Lower leg skin (tissue), 4 donors: ENCODE measurements around the gene ERC1. TPM values are rescaled to one million over a fixed set of nuclear protein-coding genes. Genes with fewer than 3 reads are reported as not detected.

Source experiments
- DNase-seq, 2 donors: peaks; one replicate each; pipeline ENCODE4 v3.0.0-alpha.2; 2019; ENCODE audit warnings: low spot score in 2 of 2
- H3K4me3 ChIP-seq: fragments of 200-600 bp; sonication (generic); 2 replicates; pipeline ENCODE4 v1.5.1; 2017; ENCODE audit warnings: mild to moderate bottlenecking, low read depth; ENCODE audit not compliant: poor library complexity, severe bottlenecking
- CTCF ChIP-seq, 3 donors: fragments of 450-650 bp; IDR thresholded peaks; one replicate each; pipeline ENCODE4 v1.5.1; 2016; ENCODE audit warnings: antibody characterized with exemption in 3 of 3, mild to moderate bottlenecking in 3 of 3, moderate library complexity in 2 of 3
- POLR2A ChIP-seq, 2 donors: fragments of 450-650 bp; IDR thresholded peaks; one replicate each; pipeline ENCODE4 v1.6.1; 2016 to 2017; ENCODE audit warnings: antibody characterized with exemption in 2 of 2, mild to moderate bottlenecking in 1 of 2, moderate library complexity in 1 of 2
- WGBS, 2 donors: methylation state at CpG; one replicate each; pipeline ENCODE4 v1.1.5; 2018; 5-methylcytosine and 5-hydroxymethylcytosine counted together
- intact Hi-C: fragments of 100-400 bp; cut with DNase I; formaldehyde crosslinking; loops from one replicate; pipeline ENCODE4 v1.15.0; 2023; ENCODE audit warnings: low total_unique reads
- total RNA-seq, 4 donors: library from RNA; depleted of rRNA; stranded (reverse); fragments of >200 nt; gene quantifications; one replicate each; pipeline ENCODE4 v1.1.0, GENCODE V29; 2016

ERC1 gene
- total RNA-seq, 4 donors from 2014 or later, result 22.1 to 42.7 (median 29.7) TPM

DNA sequence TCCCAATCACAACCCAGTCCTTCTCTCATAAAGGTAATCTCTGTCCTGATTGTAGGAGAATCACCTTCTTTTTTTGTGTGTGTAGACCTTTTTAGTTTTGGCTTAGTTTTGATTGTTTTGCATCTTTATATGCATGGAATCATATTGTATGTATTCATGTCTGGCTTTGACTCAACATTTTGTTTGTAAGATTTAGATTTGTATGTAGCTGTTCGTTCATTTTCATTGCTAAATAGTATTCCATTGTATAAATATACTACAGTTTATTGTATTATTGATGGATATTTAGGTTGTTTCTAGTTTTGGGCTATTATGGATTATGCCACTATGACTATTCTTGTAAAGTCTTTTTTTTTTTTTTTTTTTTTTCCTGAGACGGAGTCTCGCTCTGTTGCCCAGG, 10.5 kb downstream of the ERC1 start:
- intact Hi-C loops, result no loop called here
- H3K4me3 ChIP-seq, result no peak overlapping the region
- no peak for DNase-seq
- WGBS, 2 donors, result 88 to 96% methylated on average over 3 of the region's 3 CpGs
- no peak for TF ChIP-seq CTCF (IDR thresholded peaks at IDR 0.05)
- TF ChIP-seq POLR2A (IDR thresholded peaks at IDR 0.05), result no peak

GRCh38 chr12:1003600-1004271, 12.7 kb downstream of the ERC1 start:
- no peak for DNase-seq
- 67 to 76% methylated on average over 3 of the region's 3 CpGs for WGBS, 2 donors
- TF ChIP-seq CTCF (IDR thresholded peaks at IDR 0.05) (no peak), POLR2A (IDR thresholded peaks at IDR 0.05) (no peak)

DNA sequence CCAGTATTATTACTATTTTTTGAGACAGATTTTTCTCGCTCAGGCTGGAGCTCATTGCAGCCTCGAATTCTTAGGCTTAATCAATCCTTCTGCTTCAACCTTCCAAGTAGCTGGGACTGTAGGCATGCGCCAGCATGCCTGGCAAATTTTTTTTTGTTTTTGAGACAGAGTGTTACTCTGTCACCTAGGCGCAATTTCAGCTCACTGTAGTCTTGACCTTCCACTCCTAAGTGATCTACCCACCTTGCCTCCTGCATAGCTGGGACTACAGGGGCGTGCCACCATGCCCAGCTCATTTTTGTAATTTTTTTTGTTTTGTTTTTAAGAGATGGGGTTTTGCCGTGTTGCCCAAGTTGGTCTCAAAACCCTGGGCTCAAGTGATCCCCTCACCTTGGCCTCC, 15.2 kb downstream of the ERC1 start:
- DNase-seq, result no peak
- 62 to 73% methylated on average over 6 of the region's 6 CpGs for WGBS, 2 donors
- intact Hi-C loops, result no loop called here
- TF ChIP-seq CTCF (IDR thresholded peaks at IDR 0.05), result no peak
- no peak for TF ChIP-seq POLR2A (IDR thresholded peaks at IDR 0.05)
- no peak overlapping the region for H3K4me3 ChIP-seq

More at GRCh38 chr12:1003600-1004271, 12.7 kb downstream of the ERC1 start:
- H3K4me3 ChIP-seq, result no peak overlapping the region
- intact Hi-C loops, result no loop called here

- 95 to 98% methylated on average over 2 of the region's 2 CpGs for WGBS, 2 donors
- intact Hi-C loops, result no loop called here
- H3K4me3 ChIP-seq, result no peak overlapping the region
- TF ChIP-seq POLR2A (IDR thresholded peaks at IDR 0.05) (no peak), CTCF (IDR thresholded peaks at IDR 0.05) (no peak)
- no peak for DNase-seq
These were observed 16.3 kb downstream of the ERC1 start for GRCh38 chr12:1007276-1007675.

GRCh38 chr12:1007994-1008393, 17.0 kb downstream of the ERC1 start:
- 86 to 89% methylated on average over 7 of the region's 7 CpGs for WGBS, 2 donors
- DNase-seq, result no peak
- TF ChIP-seq POLR2A (IDR thresholded peaks at IDR 0.05) (no peak), CTCF (IDR thresholded peaks at IDR 0.05) (no peak)
- intact Hi-C loops, result no loop called here
- H3K4me3 ChIP-seq, result no peak overlapping the region

GRCh38 chr12:1011091-1011490, 20.1 kb downstream of the ERC1 start:
- no peak overlapping the region for H3K4me3 ChIP-seq
- DNase-seq, result no peak
- 97 to 99% methylated on average over 5 of the region's 5 CpGs for WGBS, 2 donors
- TF ChIP-seq CTCF (IDR thresholded peaks at IDR 0.05) (no peak), POLR2A (IDR thresholded peaks at IDR 0.05) (no peak)
- intact Hi-C loops, result no loop called here
